Nephron progenitor cell (in vitro differentiated cells): Measurements from ENCODE around the gene EVL.

Experiments
- DNase-seq: peaks from one replicate; pipeline ENCODE4 v3.0.0; 2021
- H3K27ac Mint-ChIP-seq: 2 replicates; pipeline ENCODE4 v1.8.0; 2021; ENCODE audit warnings: mild to moderate bottlenecking, moderate library complexity, mixed read lengths
- H3K27me3 Mint-ChIP-seq: 2 replicates; pipeline ENCODE4 v1.8.0; 2021; ENCODE audit warnings: mild to moderate bottlenecking, low read depth, mixed read lengths; ENCODE audit not compliant: poor library complexity
- H3K36me3 Mint-ChIP-seq: 2 replicates; pipeline ENCODE4 v1.8.0; 2021; ENCODE audit warnings: low read depth, mixed read lengths
- H3K4me1 Mint-ChIP-seq: 2 replicates; pipeline ENCODE4 v1.8.0; 2021; ENCODE audit warnings: mixed read lengths
- H3K4me3 Mint-ChIP-seq: 2 replicates; pipeline ENCODE4 v1.8.0; 2021; ENCODE audit warnings: mild to moderate bottlenecking, moderate library complexity, mixed read lengths
- H3K9me3 Mint-ChIP-seq: 2 replicates; pipeline ENCODE4 v1.8.0; 2021; ENCODE audit warnings: mild to moderate bottlenecking, moderate library complexity, mixed read lengths
- TF ChIP-seq, protein P1 (sequence below): fragments of 200-600 bp; sonication (generic); IDR thresholded peaks from 2 replicates; pipeline ENCODE4 v1.5.0; 2021; ENCODE audit warnings: antibody characterized with exemption

Gene EVL

DNA sequence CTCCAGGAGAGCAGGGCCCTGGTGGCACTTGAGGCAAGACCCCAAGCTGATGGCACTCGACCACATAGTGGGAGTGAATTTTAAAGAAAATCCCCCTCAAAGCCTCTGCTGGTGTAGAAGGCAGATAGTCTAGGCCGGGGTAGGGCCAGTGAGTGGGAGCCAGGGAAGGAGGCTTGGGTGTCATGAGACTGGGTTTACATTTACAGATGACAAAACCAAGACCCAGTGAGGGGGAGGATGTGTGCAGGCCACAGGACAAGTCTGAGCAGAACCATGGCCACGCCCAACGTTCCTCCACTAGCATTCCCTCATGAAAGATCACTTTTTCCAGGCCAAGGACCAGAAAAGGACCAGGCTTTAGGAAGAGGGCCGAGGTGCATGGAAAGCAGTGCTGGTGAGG, 42.0 kb downstream of the EVL start:
- peaks cover 46% of the 10 kb centered on the region for H3K4me1 Mint-ChIP-seq
- no peaks in the 10 kb centered on the region for H3K9me3 Mint-ChIP-seq
- no peak overlapping the region for H3K4me3 Mint-ChIP-seq
- H3K36me3 Mint-ChIP-seq = peaks cover 9% of the 10 kb centered on the region
- peaks cover 4% of the 10 kb centered on the region for H3K27me3 Mint-ChIP-seq
- DNase-seq = no peak
- TF ChIP-seq, protein P1, sequence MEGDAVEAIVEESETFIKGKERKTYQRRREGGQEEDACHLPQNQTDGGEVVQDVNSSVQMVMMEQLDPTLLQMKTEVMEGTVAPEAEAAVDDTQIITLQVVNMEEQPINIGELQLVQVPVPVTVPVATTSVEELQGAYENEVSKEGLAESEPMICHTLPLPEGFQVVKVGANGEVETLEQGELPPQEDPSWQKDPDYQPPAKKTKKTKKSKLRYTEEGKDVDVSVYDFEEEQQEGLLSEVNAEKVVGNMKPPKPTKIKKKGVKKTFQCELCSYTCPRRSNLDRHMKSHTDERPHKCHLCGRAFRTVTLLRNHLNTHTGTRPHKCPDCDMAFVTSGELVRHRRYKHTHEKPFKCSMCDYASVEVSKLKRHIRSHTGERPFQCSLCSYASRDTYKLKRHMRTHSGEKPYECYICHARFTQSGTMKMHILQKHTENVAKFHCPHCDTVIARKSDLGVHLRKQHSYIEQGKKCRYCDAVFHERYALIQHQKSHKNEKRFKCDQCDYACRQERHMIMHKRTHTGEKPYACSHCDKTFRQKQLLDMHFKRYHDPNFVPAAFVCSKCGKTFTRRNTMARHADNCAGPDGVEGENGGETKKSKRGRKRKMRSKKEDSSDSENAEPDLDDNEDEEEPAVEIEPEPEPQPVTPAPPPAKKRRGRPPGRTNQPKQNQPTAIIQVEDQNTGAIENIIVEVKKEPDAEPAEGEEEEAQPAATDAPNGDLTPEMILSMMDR = no peak
- H3K27ac Mint-ChIP-seq = peak overlapping the region; percentile 80

DNA sequence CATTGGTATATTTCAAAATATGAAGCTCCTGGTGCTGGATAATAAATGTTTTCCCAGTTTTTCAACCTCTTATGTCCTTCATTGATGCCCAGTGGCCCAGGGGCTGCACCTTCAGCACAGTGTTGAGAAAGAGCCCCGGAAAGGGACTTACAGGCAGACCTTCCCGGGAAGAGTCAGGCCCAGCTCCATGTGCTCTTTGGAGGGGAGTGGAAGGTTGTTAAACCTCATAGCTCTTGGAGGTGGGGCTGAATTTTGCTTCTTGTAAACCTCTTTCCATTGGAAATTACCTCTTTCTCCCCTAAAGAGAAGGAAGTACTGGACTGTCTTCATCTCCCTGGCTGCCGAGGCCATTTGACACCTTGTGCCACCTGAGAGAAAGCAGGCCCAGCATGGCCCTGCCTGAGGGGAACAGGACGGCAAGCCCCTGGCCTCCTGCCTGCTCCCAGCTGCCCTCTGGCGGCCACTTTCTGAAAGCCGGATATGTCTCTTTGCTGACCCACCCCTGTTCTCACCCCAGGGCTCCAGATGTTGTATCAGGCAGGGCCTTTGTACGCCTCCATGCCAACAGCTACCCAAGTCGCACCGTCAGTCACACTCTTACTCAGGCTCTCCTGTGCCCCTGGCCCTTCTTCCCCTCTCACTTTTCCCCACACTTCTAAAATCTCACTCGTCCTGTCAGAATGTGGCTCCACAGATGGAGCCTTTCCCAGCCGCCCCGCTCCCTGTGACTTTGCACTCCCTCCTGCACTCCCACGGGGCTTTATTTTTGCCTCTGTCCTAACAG, 43.0 kb downstream of the EVL start:
- Mint-ChIP-seq H3K4me1 (peaks cover 54% of the 10 kb centered on the region), H3K4me3 (no peak overlapping the region), H3K27me3 (peaks cover 4% of the 10 kb centered on the region), H3K9me3 (no peaks in the 10 kb centered on the region), H3K36me3 (peaks cover 4% of the 10 kb centered on the region), H3K27ac (peak overlapping the region; percentile 50)
- peak; percentile 94 for DNase-seq
- TF ChIP-seq, protein P1 = peak; percentile 92

DNA sequence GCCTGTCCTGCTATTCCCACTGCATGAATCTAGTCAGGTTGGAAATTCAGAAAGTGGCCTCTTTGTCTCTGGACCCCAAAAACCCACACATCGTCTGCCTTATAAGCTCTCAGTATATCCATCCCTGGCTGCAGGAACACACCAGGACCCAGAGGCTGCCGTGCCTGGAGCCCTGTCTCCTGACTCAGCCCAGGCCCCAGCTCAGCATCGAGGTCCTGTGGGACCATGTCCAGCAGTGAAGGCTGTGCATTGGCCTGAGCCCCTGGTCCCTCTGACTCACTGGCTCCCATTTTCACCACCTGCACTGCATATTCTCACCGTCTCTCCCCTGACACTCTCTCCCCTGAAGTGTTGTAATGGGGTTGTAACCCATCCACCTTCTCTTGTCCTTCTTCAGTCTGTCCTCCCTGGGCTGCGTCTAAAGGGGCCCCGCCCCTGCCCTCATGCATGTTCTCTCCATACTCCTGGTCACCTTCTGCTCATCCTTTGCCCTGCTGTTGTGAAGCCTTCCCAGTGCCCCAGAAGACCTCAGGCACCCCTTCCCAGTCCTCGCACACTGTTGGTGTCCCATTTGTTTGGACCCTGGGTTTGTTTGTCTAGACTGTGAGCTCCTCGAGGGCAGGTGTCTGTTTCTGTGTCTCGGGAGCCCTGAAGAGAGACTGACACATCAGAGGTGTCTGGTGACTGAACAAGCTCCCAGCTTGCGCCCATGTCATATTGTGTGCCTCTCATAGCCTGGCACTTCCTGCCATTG, 43.8 kb downstream of the EVL start:
- H3K4me3 Mint-ChIP-seq = no peak overlapping the region
- H3K4me1 Mint-ChIP-seq = peaks cover 52% of the 10 kb centered on the region
- peaks cover 4% of the 10 kb centered on the region for H3K27me3 Mint-ChIP-seq
- TF ChIP-seq, protein P1 = no peak
- H3K9me3 Mint-ChIP-seq = no peaks in the 10 kb centered on the region
- H3K36me3 Mint-ChIP-seq = no peaks in the 10 kb centered on the region
- peak overlapping the region; percentile 42 for H3K27ac Mint-ChIP-seq
- no peak for DNase-seq

DNA sequence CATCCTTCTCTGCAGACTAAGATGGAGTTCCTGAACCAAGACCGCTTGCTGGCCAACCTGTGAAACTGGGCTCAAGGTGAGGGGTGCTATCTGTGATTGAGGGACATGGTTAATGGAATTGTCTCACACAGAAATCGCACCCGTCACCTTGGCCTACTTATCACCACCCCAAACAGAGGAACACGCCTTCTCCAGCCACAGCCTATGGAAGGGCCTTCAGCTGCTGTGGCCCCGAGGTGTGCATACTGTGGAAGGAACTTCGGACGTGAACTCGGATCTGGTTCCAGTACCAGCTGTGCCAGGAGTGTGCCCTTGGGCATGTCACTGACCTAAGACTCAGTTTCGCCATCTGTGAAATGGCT, 44.4 kb downstream of the EVL start:
- Mint-ChIP-seq H3K4me1 (peaks cover 49% of the 10 kb centered on the region), H3K4me3 (no peak overlapping the region), H3K36me3 (no peaks in the 10 kb centered on the region), H3K9me3 (no peaks in the 10 kb centered on the region), H3K27ac (peak overlapping the region; percentile 42), H3K27me3 (peaks cover 4% of the 10 kb centered on the region)
- DNase-seq = no peak
- TF ChIP-seq, protein P1 = no peak

DNA sequence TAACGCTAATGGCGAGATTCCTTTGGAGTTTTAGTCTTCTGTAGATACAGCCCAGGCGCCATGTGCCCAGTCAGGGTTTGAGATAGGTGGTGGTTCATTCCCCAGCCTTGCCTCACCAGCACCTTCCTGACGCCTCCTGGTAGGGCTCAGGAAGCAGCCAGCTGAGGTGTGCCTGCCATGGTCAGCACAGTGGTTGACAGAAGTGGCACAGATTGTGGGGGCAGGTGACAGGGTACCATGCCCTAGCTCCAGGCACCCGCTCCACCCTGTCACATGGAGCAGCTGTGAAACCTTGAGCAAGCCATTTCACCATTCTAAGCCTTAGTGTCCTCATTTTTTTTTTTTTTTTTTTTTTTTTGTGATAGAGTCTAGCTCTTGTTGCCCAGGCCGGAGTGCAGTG, 45.6 kb downstream of the EVL start:
- Mint-ChIP-seq H3K4me1 (peaks cover 61% of the 10 kb centered on the region), H3K27me3 (peaks cover 4% of the 10 kb centered on the region), H3K27ac (no peak overlapping the region), H3K4me3 (no peak overlapping the region), H3K36me3 (no peaks in the 10 kb centered on the region), H3K9me3 (no peaks in the 10 kb centered on the region)
- DNase-seq = no peak
- TF ChIP-seq, protein P1 = no peak
